Activated T-cell treated with anti-CD3 and anti-CD28 coated beads for 1 hour (primary cell): ENCODE data around the gene DPF3.

ENCODE experiments used
- DNase-seq: peaks from one replicate; pipeline ENCODE4 v3.0.0-alpha.2; 2020; ENCODE audit warnings: low read depth

Gene DPF3

DNA sequence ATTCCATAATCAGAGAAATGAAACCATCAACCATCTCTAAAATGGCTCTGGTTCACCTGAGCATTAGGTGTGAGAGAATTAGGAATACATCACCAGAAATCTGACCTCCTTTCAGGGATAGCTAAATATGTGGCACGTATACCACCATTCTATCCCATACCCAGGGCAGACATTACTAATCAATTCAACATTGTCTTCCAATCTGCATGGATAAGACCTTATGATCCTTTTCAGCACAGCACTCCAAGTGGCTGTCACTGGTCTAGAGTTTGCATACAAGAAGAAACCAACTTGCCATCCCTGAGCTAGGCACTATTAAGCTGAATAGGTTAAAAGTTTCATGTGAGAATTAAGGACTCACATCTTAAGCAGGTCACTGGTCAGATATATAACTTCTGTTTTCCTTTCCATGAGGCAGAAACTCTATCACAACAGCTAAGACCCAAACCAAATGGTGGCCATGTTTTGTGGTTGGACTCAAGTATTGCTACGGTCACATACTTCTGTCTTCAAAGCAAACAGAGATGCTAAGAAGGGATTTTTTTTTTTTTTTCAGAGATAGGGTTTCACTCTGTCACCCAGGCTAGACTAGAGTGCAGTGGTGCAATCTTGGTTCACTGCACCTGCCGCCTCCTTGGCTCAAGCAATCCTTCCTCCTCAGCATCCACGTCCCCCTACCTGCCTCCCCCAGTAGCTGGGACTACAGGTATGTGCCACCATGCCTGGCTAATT is 249.0 kb downstream of the DPF3 start:
- no peak for DNase-seq

DNA sequence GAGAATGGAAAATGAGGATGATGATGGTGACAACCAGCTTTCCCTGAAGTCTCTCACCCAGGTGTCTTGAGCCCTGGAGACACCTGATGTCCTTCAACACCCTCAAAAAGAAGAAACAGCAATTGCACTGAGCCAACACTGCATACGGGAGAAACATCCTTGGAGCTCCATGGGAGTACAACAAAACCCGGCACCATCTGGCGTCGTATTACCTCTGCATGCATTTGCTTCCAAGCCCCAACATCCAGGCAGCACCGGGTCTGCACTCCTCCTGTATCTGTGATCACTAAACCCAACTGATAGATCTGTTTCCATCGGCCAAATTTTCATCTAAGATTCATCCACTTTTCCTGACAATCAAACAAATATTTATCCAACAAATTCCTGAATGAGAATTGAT is 249.9 kb downstream of the DPF3 start:
- no peak for DNase-seq

DNA sequence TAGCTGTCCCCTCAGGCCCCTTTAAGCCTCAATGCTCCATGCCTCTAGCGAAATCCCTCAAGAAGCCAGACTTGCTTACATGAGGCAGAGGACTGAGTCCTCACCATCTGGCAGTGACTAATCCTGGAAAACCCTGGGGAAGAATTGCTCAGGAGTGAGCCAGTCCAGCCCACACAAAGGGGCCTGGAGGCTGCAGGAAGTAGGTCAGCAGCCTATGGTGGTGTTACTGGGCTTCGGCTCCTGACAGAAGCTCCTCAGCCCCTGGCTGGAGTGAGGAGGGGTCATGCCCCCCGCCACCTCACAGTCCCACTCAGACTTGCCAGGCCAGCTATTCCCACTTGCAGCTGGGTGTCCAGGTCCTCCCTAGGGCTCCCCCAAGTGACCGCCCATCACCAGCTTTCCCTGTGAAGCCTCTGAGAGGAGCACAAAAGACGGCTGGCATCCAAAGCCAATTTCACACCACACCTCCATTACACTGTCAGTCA is 250.5 kb downstream of the DPF3 start:
- DNase-seq, result no peak

DNA sequence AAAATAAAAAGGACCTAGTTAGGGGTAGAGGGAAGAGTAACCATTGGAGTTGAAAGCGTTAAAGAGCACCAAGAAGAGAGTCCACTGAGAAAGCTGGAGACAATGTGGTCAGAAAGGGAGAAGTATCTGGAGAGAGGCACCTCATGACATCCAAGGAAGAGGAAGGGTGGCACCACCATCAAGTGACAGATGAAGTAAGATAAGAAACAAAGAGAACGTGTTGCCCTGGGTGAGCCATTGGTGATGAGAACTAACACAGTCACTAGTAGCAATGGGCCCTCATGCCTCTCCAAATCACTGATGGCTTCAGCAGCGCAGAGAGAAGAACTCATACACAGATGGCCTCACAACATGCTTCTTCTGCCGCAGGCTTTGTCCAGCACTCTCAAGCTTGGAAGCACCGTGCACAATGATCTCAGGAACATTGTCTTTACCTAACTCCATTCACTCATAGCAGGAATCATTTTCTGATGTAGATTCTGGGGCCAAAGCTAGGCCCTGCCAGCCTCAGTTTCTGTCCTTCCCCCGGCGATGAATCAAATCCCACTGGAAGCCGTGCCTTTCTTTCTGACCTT is 252.9 kb downstream of the DPF3 start:
- no peak for DNase-seq

DNA sequence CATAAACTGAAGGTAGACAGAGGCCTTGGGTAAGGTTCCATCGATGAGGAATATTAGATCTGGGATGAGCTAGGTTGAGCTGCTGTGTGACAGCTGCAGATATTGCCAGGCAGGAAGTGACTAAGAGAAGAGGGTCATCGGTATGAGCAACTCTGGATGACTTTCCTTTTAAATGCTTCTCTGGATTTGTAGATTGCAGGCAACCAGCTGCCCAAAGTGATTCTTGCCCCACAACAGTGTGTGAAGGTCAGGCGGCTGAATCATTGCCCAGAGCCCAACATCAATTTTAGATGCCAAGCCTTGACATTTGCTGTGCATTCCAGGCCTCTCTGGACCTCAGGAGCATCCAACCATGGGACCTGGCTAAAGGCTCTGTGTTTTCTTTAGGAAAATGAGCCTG is 255.9 kb downstream of the DPF3 start:
- no peak for DNase-seq

DNA sequence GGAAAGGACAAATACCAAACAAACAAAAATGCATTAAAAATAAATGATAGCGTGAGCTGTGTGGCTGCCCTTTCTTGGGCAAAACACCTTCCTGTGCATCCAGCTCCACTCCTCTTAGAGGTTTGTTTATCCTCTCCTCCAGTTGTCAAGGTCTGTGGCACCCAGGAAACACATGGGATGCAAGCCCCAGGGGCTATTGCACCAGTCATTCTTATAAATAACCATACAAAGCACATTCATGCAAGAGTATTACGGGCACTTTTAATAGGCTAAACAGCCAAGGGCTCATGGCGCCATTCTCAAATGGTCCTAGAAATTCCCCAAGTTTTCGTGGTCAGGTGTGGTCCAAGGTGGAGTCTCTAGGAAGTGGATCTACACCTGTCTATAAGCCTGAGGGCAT is 257.0 kb downstream of the DPF3 start:
- DNase-seq, result no peak

DNA sequence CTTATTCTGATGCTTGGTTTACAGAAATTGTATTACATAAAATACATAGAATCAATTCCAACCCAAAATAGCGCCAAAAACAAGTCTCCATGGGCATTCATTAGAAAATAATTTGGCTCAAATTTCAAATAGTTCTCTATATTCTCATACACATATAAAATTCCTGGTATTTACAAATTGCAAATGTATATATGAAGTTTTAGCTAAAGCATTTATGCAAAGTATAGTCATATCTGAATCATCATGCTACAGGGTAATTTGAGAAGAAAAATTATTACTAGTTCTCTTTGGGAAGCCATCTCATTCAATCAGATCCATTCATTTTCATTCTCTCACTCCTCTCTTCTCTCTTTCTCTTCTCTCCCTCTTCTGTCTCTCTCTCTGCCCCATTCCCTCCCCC is 257.8 kb downstream of the DPF3 start:
- DNase-seq, result no peak

DNA sequence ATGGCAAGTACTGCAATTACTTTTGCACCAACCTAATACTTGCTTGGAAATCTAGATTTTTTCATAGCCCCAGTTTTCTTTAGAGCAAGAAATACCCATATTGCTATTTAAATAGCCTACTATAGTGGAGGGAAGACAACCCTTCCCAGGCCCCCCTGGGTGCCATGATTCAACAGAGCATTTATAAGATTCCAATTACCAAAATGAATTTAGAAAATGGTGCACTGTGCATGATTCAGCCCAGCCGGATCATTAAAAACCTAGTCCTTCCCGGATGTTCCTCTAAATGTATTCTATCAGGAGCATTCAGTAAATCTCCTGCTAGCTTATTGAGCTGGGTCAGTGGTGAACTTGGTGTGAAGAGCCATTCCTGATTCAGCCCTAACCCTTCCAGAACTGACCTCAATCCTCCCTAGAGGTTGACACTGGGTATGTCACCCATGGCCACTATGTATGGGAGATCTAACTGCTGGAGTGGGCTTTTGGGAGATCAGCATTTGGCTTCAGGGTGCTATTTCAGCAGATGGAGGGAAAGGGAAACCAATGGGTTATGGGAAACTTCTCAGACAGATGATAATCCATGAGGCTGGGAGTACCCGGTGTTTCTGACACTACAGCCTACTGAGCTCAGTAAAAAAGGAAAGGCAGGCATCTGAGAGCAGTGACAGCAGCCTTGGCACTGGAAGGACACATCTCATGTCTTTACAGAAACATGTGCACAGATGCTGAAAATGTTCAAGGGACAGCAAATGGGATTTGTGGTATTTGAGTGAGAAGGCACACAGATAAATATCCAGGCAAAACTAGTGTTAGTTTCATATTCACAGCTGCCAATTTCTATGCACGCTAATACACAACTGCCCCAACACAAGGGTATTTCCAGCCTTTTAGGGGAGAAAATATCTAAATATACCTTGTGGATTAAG is 258.9 kb downstream of the DPF3 start:
- no peak for DNase-seq

DNA sequence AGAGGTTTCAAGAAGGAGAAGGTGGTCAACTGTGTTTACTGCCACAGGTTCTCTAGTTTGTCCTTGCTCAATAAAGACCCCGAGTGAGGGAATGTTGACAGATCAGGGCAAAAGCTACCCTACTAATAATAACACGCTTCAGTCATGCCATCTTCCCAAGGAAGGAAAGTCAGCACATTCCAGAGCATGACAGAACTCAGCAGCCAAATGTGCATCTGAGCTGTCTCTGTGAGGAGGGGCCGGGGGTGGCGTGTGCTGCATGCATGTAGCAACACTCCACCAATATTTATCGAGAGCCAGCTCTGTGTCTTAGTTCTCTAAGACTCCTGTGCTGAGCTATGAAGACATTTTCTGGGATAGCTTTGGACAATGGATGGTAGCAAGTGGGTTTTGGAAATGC is 260.4 kb downstream of the DPF3 start:
- no peak for DNase-seq

DNA sequence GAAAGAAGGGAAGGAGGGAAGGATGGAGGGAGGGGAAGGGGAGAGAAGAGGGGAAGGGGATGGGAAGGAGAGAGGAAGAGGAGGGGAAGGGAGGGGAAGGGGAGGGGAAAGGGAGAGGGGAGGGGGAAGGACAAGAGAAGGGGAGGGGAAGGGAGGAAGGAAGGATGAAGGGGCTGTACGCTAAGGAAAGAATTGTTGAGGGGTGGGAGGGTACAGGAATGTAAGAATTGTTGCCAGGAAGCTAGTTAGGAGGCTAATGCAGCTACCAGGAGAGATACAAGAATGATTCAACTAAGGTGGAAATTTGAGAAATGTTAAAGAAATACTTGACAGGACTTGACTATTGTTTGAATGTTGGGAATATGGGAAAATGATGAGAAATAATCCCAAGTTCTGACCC is 261.2 kb downstream of the DPF3 start:
- DNase-seq, result no peak

DNA sequence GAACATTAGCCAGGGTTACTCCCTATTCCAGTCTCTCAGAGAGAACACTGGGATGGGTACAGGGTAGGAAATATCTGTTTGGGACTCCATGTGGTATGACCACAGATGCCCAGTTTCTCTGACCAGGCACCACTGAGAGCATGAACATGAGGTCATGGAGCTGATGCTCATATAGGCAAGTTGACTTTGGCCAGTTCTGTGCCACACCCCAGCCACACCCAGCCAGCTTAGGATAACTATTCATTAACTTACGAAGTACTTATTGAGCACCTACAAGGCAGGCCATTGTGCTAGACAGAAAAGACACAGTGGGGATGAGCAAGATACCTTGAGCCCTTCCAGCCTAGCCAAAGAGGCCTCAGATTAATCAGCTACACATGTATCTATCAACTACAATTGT is 262.5 kb downstream of the DPF3 start:
- DNase-seq, result no peak

DNA sequence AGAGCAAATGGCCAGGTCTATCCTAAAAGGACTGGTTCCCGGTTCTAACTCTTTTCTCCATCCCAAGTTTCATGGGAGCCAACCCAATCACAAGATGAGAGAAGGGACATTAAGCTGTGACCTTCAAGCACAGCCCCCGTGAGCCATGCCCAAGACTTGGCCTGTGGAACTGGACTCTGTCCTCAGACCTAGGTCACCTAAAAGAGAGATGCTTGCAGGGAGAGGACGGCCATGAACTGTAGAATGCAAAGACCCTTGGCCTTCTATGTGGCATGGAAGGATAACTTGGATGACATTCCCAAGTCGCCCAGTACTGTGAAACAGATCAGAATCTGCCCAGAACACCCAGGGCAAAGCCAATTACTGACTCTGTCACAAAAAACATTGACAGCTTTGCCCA is 263.5 kb downstream of the DPF3 start:
- DNase-seq, result no peak

DNA sequence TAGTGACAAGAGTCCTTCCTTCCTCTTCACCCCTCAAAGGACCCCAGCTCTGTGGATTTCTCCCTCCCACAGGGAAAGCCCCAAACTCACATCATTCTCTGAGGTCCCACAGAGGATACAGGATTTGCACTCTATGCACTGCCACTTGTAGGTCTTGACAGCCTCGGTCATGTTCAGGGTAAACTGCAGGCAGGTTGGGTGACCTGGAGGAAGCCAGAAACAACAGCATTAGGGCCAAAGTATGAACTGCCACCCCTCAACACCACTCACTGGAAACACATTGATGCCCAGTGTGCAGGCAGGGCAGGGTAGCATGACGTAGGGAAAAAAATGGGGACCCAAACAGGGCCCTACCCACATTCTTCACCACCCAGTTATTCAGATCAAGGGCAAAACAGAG is 264.4 kb downstream of the DPF3 start:
- no peak for DNase-seq

DNA sequence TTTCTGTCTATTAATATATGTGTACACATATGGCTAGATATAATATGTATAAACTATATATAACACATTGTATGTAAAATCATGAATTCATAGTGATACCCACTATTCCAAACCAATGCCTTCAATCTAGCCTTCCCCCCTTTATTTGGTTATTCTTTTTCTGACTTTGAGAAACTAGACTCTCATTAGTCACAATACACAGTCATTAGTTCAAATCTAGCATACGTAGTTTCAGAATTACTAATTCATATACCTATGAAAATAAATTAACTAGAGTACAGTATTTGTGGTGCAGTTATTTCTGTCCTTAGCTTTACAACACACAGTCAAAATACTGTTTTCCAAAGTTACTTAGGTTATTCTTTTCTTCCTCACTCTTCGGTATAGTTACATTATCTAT is 268.2 kb downstream of the DPF3 start:
- DNase-seq, result no peak

DNA sequence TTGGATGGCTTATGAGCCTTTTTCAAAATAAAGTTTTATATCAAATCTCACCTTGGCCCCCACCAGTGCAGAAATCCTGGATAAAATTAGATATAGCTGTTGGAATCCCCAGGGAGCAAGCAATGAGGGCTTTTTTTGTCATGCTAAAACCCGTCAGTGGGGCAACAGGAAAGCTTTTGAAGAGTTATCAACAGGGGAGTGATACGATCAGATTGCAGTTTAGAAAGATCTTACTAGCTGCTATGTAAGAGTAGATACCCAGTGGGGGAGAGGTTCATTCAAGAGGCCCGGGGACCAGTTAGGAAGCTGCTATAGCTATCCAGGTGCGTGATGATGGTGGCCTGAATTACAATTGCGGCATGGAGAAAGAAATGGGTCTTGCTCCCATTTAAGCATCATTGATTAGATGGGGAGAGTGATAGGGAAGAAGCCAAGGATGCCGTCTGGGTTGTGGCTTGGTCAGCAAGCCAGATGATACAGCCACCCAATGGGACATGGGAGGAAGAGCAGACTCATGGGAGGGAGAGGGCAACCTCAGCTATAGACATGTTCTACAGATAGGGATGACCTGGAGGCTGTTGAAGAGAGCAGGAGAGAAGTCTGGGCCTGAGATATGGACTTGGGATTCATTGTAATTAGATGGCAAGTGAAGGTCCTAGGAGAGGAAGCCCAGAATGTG is 272.4 kb downstream of the DPF3 start:
- DNase-seq, result no peak

DNA sequence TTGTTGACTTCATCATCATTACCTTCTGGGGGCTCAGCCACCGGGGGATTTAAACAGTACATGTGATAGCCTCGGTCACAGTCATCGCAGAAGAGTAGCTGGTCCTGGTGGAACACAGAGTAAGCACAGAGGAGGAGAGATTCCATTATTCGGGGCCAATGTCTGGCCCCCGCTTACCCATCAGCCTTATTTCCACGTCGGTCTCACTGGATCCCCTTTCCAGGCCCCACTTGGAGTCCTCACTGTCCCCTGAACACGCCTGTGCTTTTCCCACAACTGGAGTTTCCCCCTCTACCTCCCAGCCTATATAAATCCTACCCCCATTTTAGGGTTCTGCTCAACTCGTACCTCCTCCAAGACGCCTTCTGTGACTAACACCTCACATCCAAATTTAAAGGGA is 274.0 kb downstream of the DPF3 start:
- DNase-seq, result no peak

DNA sequence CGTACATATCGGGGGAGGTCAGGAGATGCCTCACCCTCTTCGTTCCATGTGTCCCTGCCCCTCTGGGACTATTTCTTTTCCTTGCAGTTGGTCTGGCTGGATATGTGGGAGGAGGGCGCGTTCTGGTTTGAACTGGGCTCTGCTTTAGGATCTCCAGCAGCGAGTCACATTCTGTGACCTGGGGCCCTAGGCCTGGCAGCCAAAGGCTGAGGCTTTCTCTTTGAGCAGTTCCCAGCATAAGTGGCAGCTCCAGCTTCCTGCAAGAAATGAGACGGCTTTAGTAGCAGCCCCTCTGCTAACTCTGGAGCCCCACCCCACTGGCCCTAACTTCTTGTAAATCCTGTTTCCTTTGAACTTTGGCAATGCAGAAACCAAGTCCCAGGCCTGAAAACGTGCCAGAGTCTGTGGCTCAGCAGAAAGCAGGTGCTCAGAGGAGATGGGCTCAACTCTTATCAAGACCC is 274.8 kb downstream of the DPF3 start:
- no peak for DNase-seq

DNA sequence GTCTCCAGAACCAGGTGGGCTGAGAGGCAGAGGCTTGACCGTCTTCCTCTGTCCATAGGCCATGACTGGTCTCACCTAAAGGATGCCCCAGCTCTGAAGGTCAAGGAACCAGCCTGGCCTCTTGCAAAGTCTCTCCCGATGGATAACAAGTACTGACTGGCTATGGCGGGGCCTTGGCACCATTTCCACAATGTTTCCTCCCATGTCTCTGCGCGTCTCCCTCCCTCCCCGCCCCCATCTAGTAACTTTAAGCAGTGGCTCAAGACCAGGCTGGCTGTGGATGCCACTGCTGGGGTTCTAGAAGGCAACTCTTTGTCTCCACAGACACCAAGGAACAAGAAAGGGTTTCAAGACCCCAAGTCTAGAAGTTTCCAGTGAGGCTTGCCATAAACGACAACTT is 275.5 kb downstream of the DPF3 start:
- DNase-seq, result no peak

DNA sequence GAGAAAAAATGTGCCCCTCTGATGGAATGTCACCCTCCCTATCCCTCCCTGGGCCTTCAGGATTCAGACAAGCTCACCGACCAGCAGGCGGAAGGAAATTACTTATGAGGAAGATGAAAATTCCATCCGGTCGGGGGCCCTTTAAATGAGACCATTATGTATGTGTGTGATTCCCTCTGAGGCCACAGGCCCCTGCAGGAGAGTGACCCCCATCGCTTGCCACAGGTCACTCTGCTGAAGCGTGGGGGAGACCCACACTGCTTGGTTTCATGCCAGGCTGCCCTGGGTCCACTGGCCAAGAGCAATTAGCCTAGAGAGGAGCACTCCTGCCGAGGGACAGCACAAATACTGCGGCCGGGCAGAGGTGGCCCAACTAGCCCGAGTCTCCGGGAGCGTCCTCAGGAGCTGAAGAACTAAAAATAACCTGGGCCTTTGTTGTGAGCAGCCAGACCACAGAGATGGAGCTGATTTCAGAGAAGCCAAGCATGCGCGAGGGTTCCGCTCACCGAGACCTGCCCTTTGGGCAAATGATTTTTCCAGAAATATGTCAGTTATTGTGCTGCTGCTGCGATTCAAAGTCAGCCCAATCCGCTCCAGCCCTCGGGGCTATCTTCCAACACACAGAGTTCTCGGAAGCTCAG is 276.4 kb downstream of the DPF3 start:
- no peak for DNase-seq

DNA sequence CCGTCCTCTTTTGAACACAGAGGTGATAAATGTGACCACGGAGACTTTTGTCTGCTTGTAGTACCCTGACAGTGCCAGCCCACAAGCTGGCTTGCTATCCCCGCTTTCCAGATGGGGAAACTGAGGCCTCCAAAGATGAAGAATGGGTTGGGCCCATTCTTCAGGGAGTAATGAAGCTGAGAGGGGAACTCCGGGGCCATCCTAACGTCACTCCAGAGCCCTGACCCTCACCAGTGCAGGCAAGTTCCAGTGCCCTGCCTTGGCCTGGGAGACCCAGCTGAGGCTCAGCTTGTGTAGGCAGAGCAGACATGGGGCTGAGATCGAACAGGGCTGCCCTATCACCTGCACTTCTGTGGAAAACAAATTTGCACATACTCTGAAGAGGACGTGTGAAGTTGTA is 277.1 kb downstream of the DPF3 start:
- DNase-seq, result no peak

DNA sequence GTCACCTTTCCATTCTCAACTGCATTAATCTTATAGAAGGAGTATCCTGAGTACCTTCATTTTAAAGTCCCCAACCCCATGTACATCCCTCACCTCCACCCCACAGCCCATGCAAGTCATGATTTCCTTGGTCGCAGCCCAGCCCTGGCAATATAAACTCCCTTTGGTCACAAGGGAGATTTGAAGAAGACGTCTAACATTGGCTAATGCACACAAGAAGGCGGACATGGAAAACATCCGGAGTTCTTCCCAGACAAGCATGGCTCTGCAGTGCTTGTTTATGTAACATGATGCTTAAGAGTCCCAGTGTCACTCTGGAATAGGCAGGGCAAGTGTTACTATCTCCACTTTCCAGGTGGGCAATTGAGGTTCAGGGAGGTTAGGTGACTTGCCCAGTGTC is 277.6 kb downstream of the DPF3 start:
- no peak for DNase-seq
